ENCODE results near the gene MMP15.
A peak's percentile ranks its signal among the peaks of the same experiment; 100 is the strongest.

The MMP15 gene

DNA sequence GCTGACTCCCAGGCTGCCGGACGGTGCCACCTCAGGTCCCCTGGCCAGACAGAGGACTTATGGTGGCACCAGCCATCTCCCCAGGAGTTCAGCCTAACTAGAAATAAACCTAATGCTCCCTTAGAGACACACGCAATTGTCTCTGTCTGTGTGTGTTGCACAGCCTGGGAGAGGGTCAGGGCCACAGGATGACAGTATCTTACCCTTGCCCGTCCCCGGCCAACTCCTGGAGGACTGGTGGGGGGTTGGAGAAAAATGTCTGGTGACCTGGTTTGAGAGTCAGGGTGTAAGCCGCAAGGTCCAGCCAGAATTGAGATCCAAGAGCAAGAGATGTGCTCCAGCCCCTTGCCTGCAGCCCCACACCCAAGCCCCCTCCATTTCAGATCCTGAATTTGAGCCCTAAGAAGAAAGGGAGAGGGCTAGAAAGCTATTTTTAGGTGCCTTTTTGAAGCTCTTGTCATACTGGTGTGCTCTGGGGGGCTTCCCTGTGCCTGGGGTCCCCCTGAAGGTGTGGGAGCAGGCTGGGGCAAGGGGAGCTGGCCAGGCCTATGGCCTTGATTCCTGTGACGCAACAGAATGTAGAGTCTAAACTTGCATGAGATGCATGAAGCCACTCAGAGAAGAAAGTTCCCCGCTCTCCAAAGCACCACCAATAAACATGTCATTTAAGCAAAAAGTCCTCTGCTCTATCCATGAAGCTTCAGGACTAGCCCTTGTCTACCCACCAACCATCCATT lies 37.9 kb upstream of the MMP15 start:
- TF ChIP-seq TAF1 (IDR thresholded peaks at IDR 0.05; ENCODE audit: borderline replicate concordance, low read depth, low read length) (no peak), POLR2A (IDR thresholded peaks at IDR 0.05; ENCODE audit: low read depth, low read length) (no peak), POLR2AphosphoS5 (IDR thresholded peaks at IDR 0.05; ENCODE audit: low read depth, low read length) (no peak)
- DNase-seq (ENCODE audit: insufficient read length) = no peak
- no peak for FAIRE-seq

DNA sequence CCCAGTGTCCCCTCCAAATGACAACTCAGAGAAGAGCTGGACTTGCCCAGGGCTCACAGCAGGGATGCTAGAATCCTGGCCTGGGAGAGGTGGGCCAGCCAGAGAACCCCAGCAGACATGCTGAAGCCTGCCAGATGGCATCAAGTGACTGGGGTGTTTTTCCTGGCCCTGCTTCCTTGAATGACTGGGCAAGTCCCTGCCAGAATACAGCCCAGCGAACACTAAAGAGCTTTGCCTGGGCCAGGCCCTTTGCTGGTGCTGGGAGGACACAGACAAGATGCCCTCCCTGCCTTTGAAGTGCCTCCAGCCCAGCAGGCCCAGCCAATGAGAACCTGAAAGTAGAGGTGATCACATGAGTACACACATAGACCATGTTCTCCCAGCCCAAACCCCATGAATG lies 36.6 kb upstream of the MMP15 start:
- TF ChIP-seq POLR2A (IDR thresholded peaks at IDR 0.05; ENCODE audit: low read depth, low read length) (no peak), TAF1 (IDR thresholded peaks at IDR 0.05; ENCODE audit: borderline replicate concordance, low read depth, low read length) (no peak), POLR2AphosphoS5 (IDR thresholded peaks at IDR 0.05; ENCODE audit: low read depth, low read length) (no peak)
- FAIRE-seq (no peak), DNase-seq (ENCODE audit: insufficient read length) (no peak)

DNA sequence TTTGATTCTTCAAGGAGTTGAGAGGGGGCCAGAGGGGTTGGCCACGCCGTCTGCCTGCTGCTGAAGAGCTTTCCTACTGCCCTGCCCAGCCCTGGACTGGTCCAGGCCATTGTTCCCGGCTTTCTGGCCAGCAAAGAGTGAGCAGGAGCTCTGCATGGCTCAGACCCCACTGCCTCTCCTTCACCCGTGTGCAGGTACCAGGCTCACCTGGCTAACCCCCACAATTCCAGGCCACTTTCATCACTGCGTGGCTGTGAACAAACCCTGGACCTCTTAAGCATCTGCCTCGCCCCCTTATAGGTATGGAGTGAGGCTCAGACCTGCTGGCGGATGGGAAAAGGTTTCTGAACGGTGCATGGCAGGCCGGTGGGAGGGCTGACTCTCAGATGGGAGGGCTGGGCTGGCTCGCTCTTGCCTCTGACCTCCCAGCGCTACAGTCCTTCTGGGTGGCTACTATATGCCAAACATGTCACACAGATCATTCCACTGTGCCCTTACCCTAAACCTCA lies 33.9 kb upstream of the MMP15 start:
- FAIRE-seq (no peak), DNase-seq (ENCODE audit: insufficient read length) (no peak)
- TF ChIP-seq TAF1 (IDR thresholded peaks at IDR 0.05; ENCODE audit: borderline replicate concordance, low read depth, low read length) (no peak), POLR2A (IDR thresholded peaks at IDR 0.05; ENCODE audit: low read depth, low read length) (no peak), POLR2AphosphoS5 (IDR thresholded peaks at IDR 0.05; ENCODE audit: low read depth, low read length) (no peak)

DNA sequence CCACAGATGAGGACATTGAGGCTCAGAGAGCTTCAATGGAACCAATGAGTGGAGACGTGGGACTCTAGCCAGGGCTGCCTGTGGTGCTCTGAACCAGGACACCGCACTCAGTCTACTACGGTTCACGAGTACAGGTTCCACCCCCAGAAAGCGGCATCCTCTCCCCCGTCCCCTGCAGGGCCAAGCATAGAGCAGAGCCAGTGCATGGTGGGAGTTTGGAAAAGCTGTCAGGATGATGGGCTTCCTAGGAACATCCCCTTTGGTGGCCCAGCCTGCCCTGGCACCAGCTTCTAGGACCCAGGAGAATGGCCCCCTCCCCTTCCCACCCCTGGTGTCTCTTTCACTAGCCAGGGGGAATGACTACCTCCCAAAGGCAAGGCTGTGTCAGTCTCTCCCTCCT lies 33.5 kb upstream of the MMP15 start:
- TF ChIP-seq POLR2AphosphoS5 (IDR thresholded peaks at IDR 0.05; ENCODE audit: low read depth, low read length) = no peak
- TF ChIP-seq POLR2A (IDR thresholded peaks at IDR 0.05; ENCODE audit: low read depth, low read length) = no peak
- TF ChIP-seq TAF1 (IDR thresholded peaks at IDR 0.05; ENCODE audit: borderline replicate concordance, low read depth, low read length) = no peak
- DNase-seq (ENCODE audit: insufficient read length) = no peak
- FAIRE-seq = no peak

DNA sequence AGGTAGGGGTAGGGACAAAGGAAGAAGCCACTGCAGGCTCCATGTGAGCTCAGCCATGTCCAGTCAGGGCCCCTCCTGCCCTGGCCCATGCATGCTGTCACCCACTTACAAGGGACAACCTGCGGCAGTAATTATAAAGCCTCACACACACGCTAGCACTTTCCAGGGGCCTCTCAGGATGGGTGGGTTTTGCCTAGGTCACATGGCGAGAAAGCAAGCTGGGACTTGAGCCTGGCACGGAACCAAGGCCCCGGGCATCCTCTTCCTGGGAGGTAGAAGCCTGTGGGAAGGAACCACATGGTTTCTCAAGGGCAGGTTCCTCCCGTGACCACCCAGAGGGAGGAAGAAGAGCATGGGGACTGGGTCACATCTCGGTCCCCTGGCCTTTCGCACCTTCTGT lies 32.1 kb upstream of the MMP15 start:
- no peak for DNase-seq (ENCODE audit: insufficient read length)
- no peak for TF ChIP-seq POLR2AphosphoS5 (IDR thresholded peaks at IDR 0.05; ENCODE audit: low read depth, low read length)
- TF ChIP-seq POLR2A (IDR thresholded peaks at IDR 0.05; ENCODE audit: low read depth, low read length) = no peak
- TF ChIP-seq TAF1 (IDR thresholded peaks at IDR 0.05; ENCODE audit: borderline replicate concordance, low read depth, low read length) = no peak
- FAIRE-seq = no peak

DNA sequence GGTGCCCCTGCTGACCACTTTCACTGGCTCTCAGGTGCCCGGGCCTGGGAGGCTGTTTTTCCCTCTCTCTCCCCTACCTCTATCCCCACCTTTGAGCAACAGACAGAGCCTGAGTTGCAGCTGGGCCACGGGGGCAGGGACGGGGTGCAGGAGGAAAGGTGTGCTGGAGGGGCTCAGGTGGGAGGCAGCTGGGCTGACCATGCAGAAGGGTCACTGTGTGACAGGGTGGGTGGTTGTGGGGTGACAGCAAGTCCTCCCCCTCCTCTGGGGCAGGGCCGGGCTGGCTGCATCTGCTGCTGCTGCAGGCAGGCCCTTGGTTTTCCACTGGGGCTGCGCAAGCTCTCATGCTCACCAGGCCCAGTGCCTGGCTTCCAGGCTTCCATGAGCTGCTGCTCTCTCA lies 31.7 kb upstream of the MMP15 start:
- FAIRE-seq (no peak), DNase-seq (ENCODE audit: insufficient read length) (no peak)
- TF ChIP-seq POLR2AphosphoS5 (IDR thresholded peaks at IDR 0.05; ENCODE audit: low read depth, low read length) (no peak), POLR2A (IDR thresholded peaks at IDR 0.05; ENCODE audit: low read depth, low read length) (no peak), TAF1 (IDR thresholded peaks at IDR 0.05; ENCODE audit: borderline replicate concordance, low read depth, low read length) (no peak)

DNA sequence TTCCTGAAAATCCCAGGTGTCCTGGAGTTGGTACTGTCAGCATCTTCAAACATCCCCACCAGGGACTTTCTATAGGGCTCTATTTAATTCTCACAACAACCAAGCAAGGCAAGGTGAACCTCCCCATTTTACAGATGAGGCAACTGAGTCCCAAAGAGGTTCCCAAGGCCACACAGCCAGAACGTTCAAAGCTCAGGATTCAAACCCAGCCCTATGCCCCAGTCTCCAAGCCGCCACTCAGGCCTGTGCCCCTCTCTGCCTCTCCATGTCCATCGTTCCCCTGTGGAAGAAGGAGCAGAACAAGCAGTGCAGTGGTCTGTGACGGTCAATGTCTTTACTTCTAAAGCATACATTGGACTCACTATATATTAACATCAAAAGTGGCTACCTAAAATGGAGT lies 31.2 kb upstream of the MMP15 start:
- FAIRE-seq (no peak), DNase-seq (ENCODE audit: insufficient read length) (no peak)
- TF ChIP-seq TAF1 (IDR thresholded peaks at IDR 0.05; ENCODE audit: borderline replicate concordance, low read depth, low read length) = no peak
- TF ChIP-seq POLR2AphosphoS5 (IDR thresholded peaks at IDR 0.05; ENCODE audit: low read depth, low read length) = no peak
- no peak for TF ChIP-seq POLR2A (IDR thresholded peaks at IDR 0.05; ENCODE audit: low read depth, low read length)

DNA sequence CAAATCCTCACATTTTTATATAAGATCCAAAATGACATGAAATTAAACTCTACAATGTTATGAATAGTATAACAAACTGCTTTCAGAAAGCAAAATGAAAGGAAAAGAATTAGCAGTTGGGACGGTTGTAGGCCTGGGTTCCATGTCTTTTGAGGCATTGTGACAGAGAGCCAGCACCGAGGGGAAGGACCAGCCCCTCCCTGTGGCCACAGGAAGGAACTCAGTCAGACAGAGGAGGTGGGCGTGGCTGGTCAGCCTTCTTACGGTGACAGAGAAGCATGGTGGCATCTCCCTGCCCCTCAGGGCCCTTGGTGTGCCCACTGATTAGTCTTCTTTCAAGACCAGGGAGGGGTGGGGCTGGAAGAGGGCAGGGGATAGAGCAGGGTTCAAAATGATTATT lies 30.8 kb upstream of the MMP15 start:
- FAIRE-seq = peak; percentile 14

DNA sequence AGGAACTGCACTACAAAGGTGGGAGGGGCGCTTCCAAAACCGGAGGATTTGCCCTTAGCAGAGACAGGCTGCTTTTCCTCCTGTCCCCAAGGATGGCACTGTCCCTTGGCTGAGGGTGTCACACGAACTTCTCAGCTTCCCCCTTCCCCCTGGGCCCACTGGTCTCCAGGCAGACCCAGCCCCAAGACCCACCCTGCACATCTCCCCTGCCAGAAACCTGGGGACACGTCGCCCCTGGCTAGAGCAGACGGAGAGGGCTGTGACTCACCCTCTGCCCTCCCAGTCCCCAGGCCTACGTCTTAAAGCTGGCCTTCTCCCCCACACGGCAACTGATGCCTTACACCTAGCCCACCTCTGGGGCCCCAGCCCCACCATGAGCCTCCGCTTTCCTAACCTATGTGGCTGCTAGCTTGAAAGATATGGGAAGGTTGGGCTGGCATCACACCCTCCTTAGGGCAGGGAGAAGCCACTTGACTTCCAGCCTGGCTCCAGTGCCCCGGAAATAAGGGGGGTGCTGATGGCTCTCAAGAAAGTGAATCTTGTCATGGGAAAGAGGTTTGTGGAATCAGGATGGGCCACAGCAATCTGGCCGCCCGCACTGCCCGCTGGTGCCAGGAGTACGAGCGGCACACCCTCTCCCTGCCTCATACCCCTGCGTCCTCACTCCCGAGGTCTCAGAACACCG lies 29.7 kb upstream of the MMP15 start:
- TF ChIP-seq POLR2AphosphoS5 (IDR thresholded peaks at IDR 0.05; ENCODE audit: low read depth, low read length) (no peak), POLR2A (IDR thresholded peaks at IDR 0.05; ENCODE audit: low read depth, low read length) (no peak), TAF1 (IDR thresholded peaks at IDR 0.05; ENCODE audit: borderline replicate concordance, low read depth, low read length) (no peak)
- DNase-seq (ENCODE audit: insufficient read length) = no peak

More for the DNA sequence above, 30.8 kb upstream of the MMP15 start:
- DNase-seq (ENCODE audit: insufficient read length) = peak; percentile 47
- TF ChIP-seq POLR2A (IDR thresholded peaks at IDR 0.05; ENCODE audit: low read depth, low read length) = no peak
- no peak for TF ChIP-seq TAF1 (IDR thresholded peaks at IDR 0.05; ENCODE audit: borderline replicate concordance, low read depth, low read length)

DNA sequence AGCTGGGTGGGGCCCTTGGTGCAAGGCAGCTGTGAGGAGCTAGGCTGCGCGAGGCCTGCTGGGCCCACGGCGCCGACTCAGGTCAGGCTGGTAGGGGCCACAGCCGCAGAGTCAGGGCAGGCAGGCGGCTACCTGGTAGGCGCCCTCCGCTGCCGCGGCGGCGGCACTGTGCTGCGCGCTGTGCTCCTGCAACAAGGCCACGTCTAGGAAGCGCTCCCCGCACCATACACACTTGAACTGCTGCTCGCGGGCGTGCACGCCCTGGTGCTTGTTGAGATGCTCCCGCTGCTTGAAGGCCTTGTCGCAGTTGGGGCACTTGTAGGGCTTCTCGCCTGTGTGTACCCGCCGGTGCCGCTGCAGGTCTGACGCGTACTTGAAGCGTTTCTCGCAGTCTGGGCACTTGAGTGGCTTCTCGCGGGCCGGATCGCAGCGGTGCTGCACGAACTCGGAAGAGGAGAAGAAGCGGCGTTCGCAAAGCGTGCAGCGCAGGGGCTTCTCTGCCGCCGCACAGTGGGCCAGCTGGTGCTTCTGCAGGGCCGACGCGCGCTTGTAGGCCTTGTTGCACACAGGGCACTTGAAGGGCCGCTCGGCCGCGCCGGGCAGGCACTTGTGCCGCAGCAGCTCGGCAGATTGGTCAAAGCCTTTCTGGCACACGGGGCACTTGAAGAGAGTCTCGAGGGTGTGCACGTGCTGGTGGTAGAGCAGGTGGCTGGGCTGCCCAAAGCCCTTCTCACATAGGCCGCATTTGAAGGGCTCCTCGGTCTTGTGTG lies 29.0 kb upstream of the MMP15 start:
- TF ChIP-seq TAF1 (IDR thresholded peaks at IDR 0.05; ENCODE audit: borderline replicate concordance, low read depth, low read length) = no peak
- TF ChIP-seq POLR2A (IDR thresholded peaks at IDR 0.05; ENCODE audit: low read depth, low read length) = no peak
- TF ChIP-seq POLR2AphosphoS5 (IDR thresholded peaks at IDR 0.05; ENCODE audit: low read depth, low read length) = no peak
- FAIRE-seq (no peak), DNase-seq (ENCODE audit: insufficient read length) (no peak)

More for the DNA sequence above, 29.7 kb upstream of the MMP15 start:
- no peak for FAIRE-seq

DNA sequence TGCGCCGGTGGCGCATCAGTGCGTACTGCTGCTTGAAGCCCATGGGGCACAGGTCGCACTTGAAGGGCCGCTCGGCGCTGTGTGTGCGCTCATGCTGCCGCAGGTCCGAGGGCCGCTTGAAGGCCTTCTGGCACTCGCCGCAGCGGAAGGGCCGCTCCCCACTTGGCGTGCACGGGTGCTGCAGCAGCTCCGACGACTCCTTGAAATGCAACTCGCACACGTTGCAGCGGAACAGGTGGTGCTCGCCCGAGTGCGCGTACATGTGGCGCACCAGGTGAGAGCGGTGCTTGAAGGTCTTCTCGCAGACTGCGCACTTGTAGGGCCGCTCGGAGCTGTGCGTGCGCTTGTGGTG lies 28.4 kb upstream of the MMP15 start:
- TF ChIP-seq TAF1 (IDR thresholded peaks at IDR 0.05; ENCODE audit: borderline replicate concordance, low read depth, low read length) = no peak
- TF ChIP-seq POLR2A (IDR thresholded peaks at IDR 0.05; ENCODE audit: low read depth, low read length) = no peak
- TF ChIP-seq POLR2AphosphoS5 (IDR thresholded peaks at IDR 0.05; ENCODE audit: low read depth, low read length) = no peak
- DNase-seq (ENCODE audit: insufficient read length) (no peak), FAIRE-seq (no peak)

All from GM12892 (cell line).